Neural crest cell (in vitro differentiated cells): ENCODE results near the gene TUT7. TPM values are rescaled to one million over a fixed set of nuclear protein-coding genes. Genes with fewer than 3 reads are reported as not detected.

Source experiments
- DNase-seq: peaks from one replicate; pipeline ENCODE4 v3.0.0; 2021; ENCODE audit warnings: low read depth, mixed read lengths, low spot score
- H3K27ac Mint-ChIP-seq: one replicate; pipeline ENCODE4 v1.8.0; 2021; ENCODE audit warnings: mild to moderate bottlenecking, mixed read lengths; ENCODE audit not compliant: unreplicated experiment
- H3K27me3 Mint-ChIP-seq: 2 replicates; pipeline ENCODE4 v1.8.0; 2021; ENCODE audit warnings: low read depth, mild to moderate bottlenecking, mixed read lengths
- H3K36me3 Mint-ChIP-seq: 2 replicates; pipeline ENCODE4 v1.8.0; 2021; ENCODE audit warnings: low read depth, mild to moderate bottlenecking, mixed read lengths
- H3K4me1 Mint-ChIP-seq: 2 replicates; pipeline ENCODE4 v1.8.0; 2021; ENCODE audit warnings: mixed read lengths
- H3K4me3 Mint-ChIP-seq: one replicate; pipeline ENCODE4 v1.8.0; 2021; ENCODE audit warnings: mild to moderate bottlenecking, mixed read lengths
- H3K9me3 Mint-ChIP-seq: 2 replicates; pipeline ENCODE4 v1.8.0; 2021; ENCODE audit warnings: mixed read lengths
- CTCF ChIP-seq: fragments of 200-600 bp; sonication (generic); conservative IDR thresholded peaks from 2 replicates; pipeline ENCODE4 v1.5.0; 2021; ENCODE audit warnings: antibody characterized with exemption, mild to moderate bottlenecking
- total RNA-seq: library from RNA; stranded (reverse); gene quantifications from 2 replicates; pipeline ENCODE4 v1.2.1, GENCODE V29; 2021

The TUT7 gene
- total RNA-seq, 1 donor from 2014 or later, result 16.9 TPM

DNA sequence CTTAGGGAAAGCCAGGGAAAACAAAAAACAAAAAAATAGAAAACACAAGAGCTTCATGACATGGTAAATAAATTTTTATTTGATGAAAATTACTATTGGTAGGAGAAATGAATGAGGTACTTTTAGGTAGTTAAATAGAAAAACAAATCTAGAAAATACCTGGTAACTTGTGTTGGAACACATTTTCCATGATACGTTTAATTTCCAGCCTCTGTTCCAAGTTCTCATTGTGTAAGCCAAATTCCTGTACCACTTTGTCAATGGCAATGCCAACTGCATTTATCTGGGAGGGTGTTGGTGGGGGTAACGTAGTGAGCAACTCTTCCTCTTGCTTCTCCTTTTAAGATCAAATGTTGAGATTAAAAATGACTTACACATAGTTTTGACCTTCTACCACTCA, 9.4 kb downstream of the TUT7 start:
- no peak overlapping the region for H3K4me3 Mint-ChIP-seq
- no peak overlapping the region for H3K27ac Mint-ChIP-seq
- no peak for DNase-seq
- H3K9me3 Mint-ChIP-seq, result no peaks in the 10 kb centered on the region
- no peaks in the 10 kb centered on the region for H3K27me3 Mint-ChIP-seq
- no peak for TF ChIP-seq CTCF
- H3K36me3 Mint-ChIP-seq, result peaks cover 9% of the 10 kb centered on the region
- H3K4me1 Mint-ChIP-seq, result no peaks in the 10 kb centered on the region

- TF ChIP-seq CTCF, result no peak
- Mint-ChIP-seq H3K9me3 (no peaks in the 10 kb centered on the region), H3K27me3 (no peaks in the 10 kb centered on the region), H3K27ac (no peak overlapping the region), H3K4me1 (no peaks in the 10 kb centered on the region), H3K4me3 (no peak overlapping the region), H3K36me3 (peaks cover 4% of the 10 kb centered on the region)
- no peak for DNase-seq
Measured at GRCh38 chr9:86342269-86342668, 11.9 kb downstream of the TUT7 start.

DNA sequence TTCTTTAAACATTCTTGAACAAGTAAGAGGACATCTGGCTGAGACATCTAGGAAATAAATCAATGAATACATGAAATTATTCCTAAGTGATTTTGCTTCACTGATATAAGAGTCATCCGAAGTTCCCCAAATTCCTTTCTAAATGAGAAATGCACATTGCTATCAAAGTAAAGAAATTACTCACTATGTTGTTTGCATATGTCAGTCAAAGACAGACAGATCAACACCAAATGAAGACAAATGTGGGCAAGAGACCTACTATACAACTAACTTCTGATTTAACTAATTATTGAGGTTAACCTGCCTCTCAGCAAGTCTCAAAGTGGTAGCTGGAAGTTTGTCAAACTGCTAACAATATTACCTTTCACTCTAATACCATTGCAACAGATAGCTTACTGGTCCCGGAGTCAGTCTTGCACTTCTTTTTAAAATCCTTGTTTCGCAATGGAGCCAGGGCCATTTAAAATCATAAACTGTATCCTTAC, 13.2 kb downstream of the TUT7 start:
- H3K4me1 Mint-ChIP-seq, result no peaks in the 10 kb centered on the region
- H3K4me3 Mint-ChIP-seq, result no peak overlapping the region
- no peaks in the 10 kb centered on the region for H3K27me3 Mint-ChIP-seq
- no peak for TF ChIP-seq CTCF
- DNase-seq, result no peak
- no peak overlapping the region for H3K27ac Mint-ChIP-seq
- no peaks in the 10 kb centered on the region for H3K9me3 Mint-ChIP-seq
- peaks cover 4% of the 10 kb centered on the region for H3K36me3 Mint-ChIP-seq

DNA sequence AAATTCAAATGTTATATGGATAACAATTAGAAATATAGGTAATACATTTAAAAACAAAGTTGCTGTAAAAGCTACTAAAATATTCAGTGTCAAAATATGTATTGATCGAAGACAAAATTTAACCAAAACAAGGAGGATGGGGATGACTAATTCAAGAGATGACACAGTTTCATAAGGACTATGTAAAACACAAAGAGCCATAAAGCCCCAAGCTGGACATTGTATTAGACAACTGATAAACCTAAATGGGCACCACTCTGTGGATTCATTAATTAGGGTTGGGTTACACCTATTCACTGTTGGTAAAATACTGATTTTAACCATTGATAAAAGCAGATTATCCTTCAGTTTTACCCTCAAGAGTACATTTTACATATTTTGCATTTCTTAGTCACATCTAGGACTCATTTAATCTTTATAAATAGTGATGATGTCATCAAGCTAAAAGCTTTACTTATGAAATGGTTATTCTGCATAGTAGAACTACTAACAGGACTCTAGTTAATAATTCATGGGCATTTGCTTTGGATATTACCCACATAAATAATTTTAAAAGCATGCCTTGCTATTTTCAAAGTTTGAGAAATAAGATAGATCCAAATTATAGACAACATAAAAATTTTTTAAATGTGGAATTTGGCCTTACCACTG, 13.7 kb downstream of the TUT7 start:
- no peak for TF ChIP-seq CTCF
- Mint-ChIP-seq H3K27me3 (no peaks in the 10 kb centered on the region), H3K9me3 (no peaks in the 10 kb centered on the region), H3K4me3 (no peak overlapping the region), H3K4me1 (no peaks in the 10 kb centered on the region), H3K36me3 (peaks cover 4% of the 10 kb centered on the region), H3K27ac (no peak overlapping the region)
- DNase-seq, result no peak

- TF ChIP-seq CTCF, result no peak
- H3K27me3 Mint-ChIP-seq, result no peaks in the 10 kb centered on the region
- H3K4me3 Mint-ChIP-seq, result no peak overlapping the region
- no peak overlapping the region for H3K27ac Mint-ChIP-seq
- H3K4me1 Mint-ChIP-seq, result no peaks in the 10 kb centered on the region
- H3K36me3 Mint-ChIP-seq, result peaks cover 14% of the 10 kb centered on the region
- no peaks in the 10 kb centered on the region for H3K9me3 Mint-ChIP-seq
- DNase-seq, result no peak
Measured at GRCh38 chr9:86337469-86338108, 16.6 kb downstream of the TUT7 start.
